GM12878 (cell line): ENCODE measurements around the gene ZNF532. TPM values are rescaled to one million over a fixed set of nuclear protein-coding genes. Genes with fewer than 3 reads are reported as not detected.
A peak's percentile ranks its signal among the peaks of the same experiment; 100 is the strongest.

Experiments
- ATAC-seq: fragments of 200-7000 bp; cut with Tn5 transposase; 3 replicates; pipeline ENCODE4 v1.9.1; 2020; ENCODE audit warnings: mild to moderate bottlenecking, moderate library complexity
- BruUV-seq: library from RNA; stranded (reverse); fragments of 400-500 nt; replicated peaks from 2 replicates; lab custom pipeline; 2021; lab: Mats Ljungman, UMichigan
- CTCF ChIA-PET: fragments of 300-600 bp; sonication (Branson Sonifier 250); formaldehyde crosslinking; extraction: SDS; loops from one replicate; lab custom pipeline; 2021; ENCODE audit warnings: inconsistent platforms; lab: Yijun Ruan, JAX
- POLR2A ChIA-PET: fragments of 350-600 bp; formaldehyde crosslinking; extraction: SDS; loops from one replicate; lab custom pipeline; 2021; ENCODE audit warnings: inconsistent platforms; lab: Charles Lee
- RAD21 ChIA-PET: fragments of 300-600 bp; sonication (Branson Sonifier 250); formaldehyde crosslinking; loops from one replicate; lab custom pipeline; 2023; ENCODE audit warnings: antibody characterized with exemption; ENCODE audit not compliant: unreplicated experiment; lab: Charles Lee
- SMC1A ChIA-PET: fragments of 300-600 bp; sonication (Branson Sonifier 250); formaldehyde crosslinking; loops from one replicate; lab custom pipeline; 2023; ENCODE audit not compliant: unreplicated experiment, uncharacterized antibody; lab: Charles Lee
- DNase-seq: peaks from one replicate; pipeline ENCODE4 v3.0.0-alpha.2; 2011; ENCODE audit warnings: low read depth, low spot score
- FAIRE-seq: peaks from 3 replicates; lab custom pipeline; 2011; peaks lifted over from hg19 to GRCh38; lab: Jason Lieb, UNC
- H2AFZ ChIP-seq: 2 replicates; pipeline ENCODE4 v1.6.0; 2011; ENCODE audit warnings: low read depth, low read length, control low read depth; ENCODE audit not compliant: control insufficient read depth
- H3K27ac ChIP-seq: 2 replicates; pipeline ENCODE4 v1.5.1; 2011; ENCODE audit warnings: control low read depth; ENCODE audit not compliant: control insufficient read depth, insufficient read depth
- H3K27me3 ChIP-seq, 2 experiments: replicated peaks in 1 of 2; 2 replicates each; pipeline versions ENCODE4 v1.6.0 to v1.6.1; 2011; ENCODE audit warnings: low read length in 1 of 2; ENCODE audit not compliant: control insufficient read depth in 2 of 2, insufficient read depth in 2 of 2
- H3K36me3 ChIP-seq, 2 experiments: 2 replicates each; pipeline ENCODE4 v1.5.1; 2011; ENCODE audit warnings: low read length in 1 of 2; ENCODE audit not compliant: control insufficient read depth in 2 of 2, insufficient read depth in 2 of 2
- H3K4me1 ChIP-seq: 2 replicates; pipeline ENCODE4 v1.6.1; 2011; ENCODE audit warnings: mild to moderate bottlenecking, low read length, moderate library complexity, mixed read lengths; ENCODE audit not compliant: control insufficient read depth, insufficient read depth
- H3K4me2 ChIP-seq: 2 replicates; pipeline ENCODE4 v1.6.0; 2011; ENCODE audit warnings: control low read depth; ENCODE audit not compliant: control insufficient read depth, insufficient read depth
- H3K4me3 ChIP-seq: fragments of 200-600 bp; sonication (generic); 2 replicates; pipeline ENCODE4 v1.5.1; 2016
- H3K79me2 ChIP-seq: 2 replicates; pipeline ENCODE4 v1.6.0; 2011; ENCODE audit warnings: low read length; ENCODE audit not compliant: control insufficient read depth, insufficient read depth
- H3K9ac ChIP-seq: 2 replicates; pipeline ENCODE4 v1.8.0; 2011; ENCODE audit warnings: low read length, control low read depth, mixed read lengths; ENCODE audit not compliant: control insufficient read depth, insufficient read depth
- H3K9me3 ChIP-seq: replicated peaks from 3 replicates; pipeline ENCODE4 v1.5.1; 2011; ENCODE audit warnings: mild to moderate bottlenecking, low read length; ENCODE audit not compliant: control insufficient read depth, insufficient read depth
- H4K20me1 ChIP-seq: 2 replicates; pipeline ENCODE4 v1.6.0; 2011; ENCODE audit not compliant: control insufficient read depth, insufficient read depth
- CEBPZ ChIP-seq: fragments of 150-350 bp; IDR thresholded peaks from 2 replicates; pipeline ENCODE4 v1.6.1; 2016; ENCODE audit warnings: low read depth, low read length
- EGR1 ChIP-seq, 2 experiments: IDR thresholded peaks; 1 replicate in 1 of 2; 2 replicates in 1 of 2; pipeline ENCODE4 v1.6.1; 2011 to 2012; ENCODE audit warnings: low read depth in 2 of 2, low read length in 2 of 2, borderline replicate concordance in 1 of 2, mild to moderate bottlenecking in 1 of 2, moderate library complexity in 1 of 2
- EP300 ChIP-seq, 2 experiments: fragments of 150-350 bp in 1 of 2; IDR thresholded peaks; 2 replicates each; pipeline ENCODE4 v1.6.1; 2011 to 2012; ENCODE audit warnings: low read depth in 2 of 2, low read length in 2 of 2, borderline replicate concordance in 1 of 2, improper control_type of control experiment in 1 of 2, inconsistent platforms in 1 of 2; ENCODE audit not compliant: control insufficient read depth in 1 of 2
- HDAC6 ChIP-seq: fragments of 200-600 bp; sonication (generic); IDR thresholded peaks from one replicate; pipeline ENCODE4 v1.8.0; 2017; ENCODE audit warnings: antibody characterized with exemption; ENCODE audit not compliant: unreplicated experiment
- MTA3 ChIP-seq: IDR thresholded peaks from 2 replicates; pipeline ENCODE4 v1.6.1; 2012; ENCODE audit warnings: low read length, inconsistent platforms, borderline replicate concordance
- NR2C1 ChIP-seq: fragments of 450-650 bp; IDR thresholded peaks from 2 replicates; pipeline ENCODE4 v1.6.1; 2017; ENCODE audit warnings: antibody characterized with exemption, mild to moderate bottlenecking, moderate library complexity
- PAX5 ChIP-seq: IDR thresholded peaks from 2 replicates; pipeline ENCODE4 v1.6.1; 2011; ENCODE audit warnings: low read depth, low read length, borderline replicate concordance
- RB1 ChIP-seq: fragments of 450-650 bp; formaldehyde crosslinking; IDR thresholded peaks from 2 replicates; pipeline ENCODE4 v1.6.1; 2017; ENCODE audit warnings: mild to moderate bottlenecking, borderline replicate concordance
- SMC3 ChIP-seq: IDR thresholded peaks from 2 replicates; pipeline ENCODE4 v1.6.1; 2011; ENCODE audit warnings: low read length, improper control_type of control experiment, borderline replicate concordance
- TBL1XR1 ChIP-seq: IDR thresholded peaks from 2 replicates; pipeline ENCODE4 v1.6.1; 2012; ENCODE audit warnings: low read depth, low read length, improper control_type of control experiment
- WRNIP1 ChIP-seq: IDR thresholded peaks from 2 replicates; pipeline ENCODE4 v1.6.1; 2011; ENCODE audit warnings: low read depth, low read length, improper control_type of control experiment, borderline replicate concordance
- ZBTB4 ChIP-seq: fragments of 450-650 bp; formaldehyde crosslinking; IDR thresholded peaks from 2 replicates; pipeline ENCODE4 v1.4.0; 2022; ENCODE audit warnings: mild to moderate bottlenecking, moderate library complexity
- WGBS: methylation state at CpG from one replicate; pipeline ENCODE4 v1.1.6; 2016; ENCODE audit warnings: low lambda C conversion rate; ENCODE audit not compliant: insufficient replicate concordance, insufficient coverage; ENCODE audit errors: missing lambda C conversion rate; 5-methylcytosine and 5-hydroxymethylcytosine counted together
- in situ Hi-C: fragments of 300-500 bp; cut with MboI; formaldehyde crosslinking; loops from 9 replicates; pipeline ENCODE4 v1.14.3; 2018; ENCODE audit warnings: mixed read lengths
- intact Hi-C: fragments of 100-400 bp; cut with micrococcal nuclease; formaldehyde crosslinking; loops from one replicate; pipeline ENCODE4 v1.14.2; 2022; ENCODE audit not compliant: unreplicated experiment
- polyA plus RNA-seq, 11 experiments: library from polyadenylated mRNA; depleted of rRNA in 4 of 11; unstranded in 6 of 11; stranded (reverse) in 5 of 11; fragments of >200 nt; fragmentation: Nextera tagmentation in 4 of 11; fragmentation: Illumina TruSeq in 1 of 11; extraction: Ambion mirVana in 4 of 11; extraction: Trizol in 1 of 11; gene quantifications; 1 replicate in 1 of 11; 2 replicates in 10 of 11; pipeline versions ENCODE4 v1.2.1 to v1.2.3, GENCODE V29; 2011 to 2016; ENCODE audit warnings: inconsistent platforms in 2 of 11, missing spikeins in 2 of 11, low read depth in 1 of 11
- total RNA-seq, 4 experiments: library from RNA; depleted of rRNA in 3 of 4; stranded (reverse); fragments of >200 nt in 3 of 4; fragmentation: Illumina TruSeq in 1 of 4; extraction: Trizol in 1 of 4; gene quantifications; 2 replicates each; pipeline versions ENCODE4 v1.2.1 to v1.2.3, GENCODE V29; 2013 to 2021

The ZNF532 gene
- total and polyA plus RNA-seq, 10 of the 15 experiments (the other 5 are each of a cell fraction or from before 2014, with no cell fraction given): 0.44 to 3.4 (median 1.4) TPM

- peaks cover 4% of the 10 kb centered on the region for H3K79me2 ChIP-seq
- TF ChIP-seq NR2C1 (no peak), MTA3 (no peak), HDAC6 (no peak), EP300 (IDR thresholded peaks at IDR 0.05; ENCODE audit: borderline replicate concordance in 1 of 2, control insufficient read depth in 1 of 2, low read depth in 2 of 2, low read length in 2 of 2) (no peak; a peak in 2 of 4 replicates), ZBTB4 (CRISPR knock-in tag) (no peak), PAX5 (0 out of 2 replicates have a peak, but pooled peaks have one; percentile 5), TBL1XR1 (no peak), EGR1 (IDR thresholded peaks at IDR 0.05; ENCODE audit: borderline replicate concordance in 1 of 2, low read depth in 2 of 2, low read length in 2 of 2) (no peak), CEBPZ (no peak), WRNIP1 (no peak), SMC3 (no peak), RB1 (no peak)
Measured at GRCh38 chr18:58970943-58971790, 106.5 kb downstream of the ZNF532 start.

More at GRCh38 chr18:58970943-58971790, 106.5 kb downstream of the ZNF532 start:
- H3K27me3 ChIP-seq: no peaks in the 10 kb centered on the region
- RAD21 ChIA-PET: interaction anchor here (0.6 to 1.2 kb wide), 4 partner anchors 63 to 300 kb away, joined by 3 to 4 read pairs (median 3); partner anchors contain the start of gene MALT1
- CTCF ChIA-PET: interaction anchor here (1.1 kb wide), 1 partner anchor 85 kb away, joined by 5 read pairs; no protein-coding TSS in a partner anchor
- WGBS: 10% methylated on average over 14 of the region's 14 CpGs
- peak overlapping the region; percentile 3; the same call in 1 of the 2 replicates for H3K9ac ChIP-seq
- no peak for FAIRE-seq
- no peak overlapping the region; the same call in 1 of the 2 replicates for H3K4me3 ChIP-seq
- no peaks in the 10 kb centered on the region for H4K20me1 ChIP-seq
- H3K4me2 ChIP-seq: peak overlapping the region; percentile 64
- no peaks in the 10 kb centered on the region for H3K9me3 ChIP-seq
- peak; percentile 76 for DNase-seq
- peak; percentile 88 for ATAC-seq
- BruUV-seq: no TSS peak
- intact Hi-C loops: loop anchor here (1.0 to 5.0 kb wide), 2 partner anchors 20 to 171 kb away; no protein-coding TSS in a partner anchor
- H3K4me1 ChIP-seq: peaks cover 44% of the 10 kb centered on the region
- H3K27ac ChIP-seq: peak overlapping the region; percentile 67
- POLR2A ChIA-PET: interaction anchor here (0.8 to 1.0 kb wide), 2 partner anchors 9 to 12 kb away, joined by 3 read pairs; no protein-coding TSS in a partner anchor
- H2AFZ ChIP-seq: peak overlapping the region; percentile 40; the same call in 1 of the 2 replicates
- no peaks in the 10 kb centered on the region for H3K36me3 ChIP-seq
- SMC1A ChIA-PET: interaction anchor here (1.0 to 7.0 kb wide), 6 partner anchors 10 to 437 kb away, joined by 3 to 31 read pairs (median 4); no protein-coding TSS in a partner anchor
- in situ Hi-C loops: no loop called here
